Peyer's patch (tissue), 4 donors: ENCODE results near the gene ENPP5. TPM values are rescaled to one million over a fixed set of nuclear protein-coding genes. Genes with fewer than 3 reads are reported as not detected.
"Not testable (repeated sequence)": the region's sequence is repeated elsewhere in the genome, so short reads cannot be mapped to it uniquely, and the experiment has no call there.

ENCODE experiments used
- DNase-seq, 3 donors: peaks; one replicate each; pipeline ENCODE4 v3.0.0-alpha.2; 2017 to 2019
- H3K27ac ChIP-seq, 4 donors: fragments of 200-600 bp; sonication (generic); one replicate each; pipeline ENCODE4 v1.5.1; 2016 to 2019
- H3K27me3 ChIP-seq, 2 donors: fragments of 200-600 bp; sonication (generic); one replicate each; pipeline ENCODE4 v1.5.1; 2019
- H3K36me3 ChIP-seq, 3 donors: fragments of 200-600 bp; sonication (generic); one replicate each; pipeline ENCODE4 v1.5.1; 2016 to 2019
- H3K4me1 ChIP-seq, 4 donors: fragments of 200-600 bp; sonication (generic); one replicate each; pipeline ENCODE4 v1.5.1; 2016 to 2019
- H3K4me3 ChIP-seq, 4 donors: fragments of 200-600 bp; sonication (generic); 1 replicate in 3 of 4; 2 replicates in 1 of 4; pipeline ENCODE4 v1.5.1; 2016 to 2019; ENCODE audit warnings: mild to moderate bottlenecking in 1 of 4
- H3K9me3 ChIP-seq, 4 donors: fragments of 200-600 bp; sonication (generic); one replicate each; pipeline ENCODE4 v1.5.1; 2016 to 2019; ENCODE audit warnings: mild to moderate bottlenecking in 1 of 4
- POLR2A ChIP-seq, 2 donors: fragments of 450-650 bp; IDR thresholded peaks; one replicate each; pipeline ENCODE4 v1.5.1; 2017; ENCODE audit warnings: antibody characterized with exemption in 2 of 2, mild to moderate bottlenecking in 2 of 2, moderate library complexity in 2 of 2
- total RNA-seq, 4 donors: library from RNA; depleted of rRNA; stranded (reverse); fragments of >200 nt; gene quantifications; one replicate each; pipeline ENCODE4 v1.1.0, GENCODE V29; 2016
- TF ChIP-seq, protein P1 (sequence below), 6 experiments: fragments of 450-650 bp in 4 of 6; fragments of 200-600 bp in 2 of 6; sonication (generic) in 1 of 6; IDR thresholded peaks; one replicate each; pipeline ENCODE4 v1.5.1; 2017 to 2019; ENCODE audit warnings: antibody characterized with exemption in 6 of 6, mild to moderate bottlenecking in 3 of 6, moderate library complexity in 1 of 6

Gene ENPP5
- total RNA-seq, 4 donors from 2014 or later = 1.1 to 5.1 (median 2.3) TPM

DNA sequence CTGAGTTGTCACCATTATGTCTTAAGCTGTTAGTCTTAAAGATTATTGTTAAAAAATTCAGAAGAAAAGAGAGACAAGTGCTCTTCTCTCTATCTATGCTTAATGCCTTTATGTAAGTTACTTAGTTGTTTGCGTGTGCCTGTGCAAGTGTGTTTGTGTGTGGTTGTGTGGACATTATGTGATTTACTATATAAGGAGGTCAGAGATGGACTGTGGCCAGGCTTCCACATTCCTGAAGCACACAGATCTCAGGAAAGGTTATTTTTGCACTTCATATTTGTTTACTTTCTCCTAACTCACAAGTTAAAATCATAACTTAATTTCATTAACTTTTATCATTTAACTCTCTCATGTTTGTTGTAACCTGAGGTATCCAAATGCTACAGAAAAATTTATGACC lies 26.5 kb downstream of the ENPP5 start:
- H3K36me3 ChIP-seq = peaks cover 0 to 14% (median 0%) of the 10 kb centered on the region in 3 donors
- no peaks in the 10 kb centered on the region for H3K4me1 ChIP-seq
- no peak for DNase-seq
- H3K9me3 ChIP-seq = no peaks in the 10 kb centered on the region
- no peak overlapping the region for H3K4me3 ChIP-seq
- no peak overlapping the region for H3K27ac ChIP-seq
- no peak for TF ChIP-seq POLR2A (IDR thresholded peaks at IDR 0.05)
- TF ChIP-seq, protein P1, sequence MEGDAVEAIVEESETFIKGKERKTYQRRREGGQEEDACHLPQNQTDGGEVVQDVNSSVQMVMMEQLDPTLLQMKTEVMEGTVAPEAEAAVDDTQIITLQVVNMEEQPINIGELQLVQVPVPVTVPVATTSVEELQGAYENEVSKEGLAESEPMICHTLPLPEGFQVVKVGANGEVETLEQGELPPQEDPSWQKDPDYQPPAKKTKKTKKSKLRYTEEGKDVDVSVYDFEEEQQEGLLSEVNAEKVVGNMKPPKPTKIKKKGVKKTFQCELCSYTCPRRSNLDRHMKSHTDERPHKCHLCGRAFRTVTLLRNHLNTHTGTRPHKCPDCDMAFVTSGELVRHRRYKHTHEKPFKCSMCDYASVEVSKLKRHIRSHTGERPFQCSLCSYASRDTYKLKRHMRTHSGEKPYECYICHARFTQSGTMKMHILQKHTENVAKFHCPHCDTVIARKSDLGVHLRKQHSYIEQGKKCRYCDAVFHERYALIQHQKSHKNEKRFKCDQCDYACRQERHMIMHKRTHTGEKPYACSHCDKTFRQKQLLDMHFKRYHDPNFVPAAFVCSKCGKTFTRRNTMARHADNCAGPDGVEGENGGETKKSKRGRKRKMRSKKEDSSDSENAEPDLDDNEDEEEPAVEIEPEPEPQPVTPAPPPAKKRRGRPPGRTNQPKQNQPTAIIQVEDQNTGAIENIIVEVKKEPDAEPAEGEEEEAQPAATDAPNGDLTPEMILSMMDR (IDR thresholded peaks at IDR 0.05) = no peak
- no peaks in the 10 kb centered on the region for H3K27me3 ChIP-seq

DNA sequence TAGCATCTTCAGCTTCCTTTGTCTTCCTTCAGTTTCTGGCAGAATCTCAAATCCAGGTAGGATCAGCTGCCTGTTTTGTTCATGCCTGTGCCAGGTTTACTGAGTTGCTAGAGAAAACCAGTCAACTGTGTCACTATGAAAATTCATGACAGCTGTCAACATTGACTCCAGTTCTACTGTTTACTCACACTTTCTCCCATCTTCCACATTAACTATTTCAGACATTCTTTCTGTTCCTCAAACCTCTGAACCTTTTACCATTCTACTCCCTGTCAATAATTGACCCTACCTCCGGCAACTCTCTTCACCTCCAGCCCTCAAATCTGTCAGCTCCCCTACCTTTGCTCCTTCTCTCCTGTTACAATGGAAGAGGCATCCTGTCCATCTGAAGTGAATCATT lies 32.5 kb downstream of the ENPP5 start:
- Histone ChIP-seq H3K4me1 (no peaks in the 10 kb centered on the region), H3K27me3 (no peaks in the 10 kb centered on the region), H3K27ac (no peak overlapping the region), H3K36me3 (peaks cover 0 to 9% (median 0%) of the 10 kb centered on the region in 3 donors), H3K4me3 (no peak overlapping the region), H3K9me3 (no peaks in the 10 kb centered on the region)
- no peak for DNase-seq
- TF ChIP-seq, protein P1 (IDR thresholded peaks at IDR 0.05) = no peak
- TF ChIP-seq POLR2A (IDR thresholded peaks at IDR 0.05) = no peak

DNA sequence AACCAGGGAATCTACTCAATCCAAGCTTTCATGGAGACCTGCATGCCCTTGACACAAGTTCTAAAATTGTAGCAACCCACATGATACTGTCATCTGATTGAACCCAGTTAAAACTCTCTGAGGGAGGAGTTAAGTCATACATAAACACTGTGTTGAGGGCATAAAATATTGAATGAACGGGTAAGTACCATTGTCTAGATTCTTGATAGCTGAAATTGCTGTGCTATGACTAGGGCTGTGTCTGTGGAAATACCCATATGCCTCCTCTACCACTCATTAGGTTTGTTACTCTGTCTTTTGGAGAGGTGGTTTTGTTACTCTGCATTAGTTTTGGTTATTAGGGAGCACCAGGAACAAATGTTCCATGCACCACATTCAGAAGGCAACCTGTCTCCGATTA lies 33.4 kb downstream of the ENPP5 start:
- DNase-seq = no peak
- Histone ChIP-seq H3K27ac (no peak overlapping the region), H3K4me3 (no peak overlapping the region), H3K9me3 (no peaks in the 10 kb centered on the region), H3K36me3 (peaks cover 0 to 6% (median 0%) of the 10 kb centered on the region in 3 donors), H3K4me1 (no peaks in the 10 kb centered on the region), H3K27me3 (no peaks in the 10 kb centered on the region)
- no peak for TF ChIP-seq POLR2A (IDR thresholded peaks at IDR 0.05)
- TF ChIP-seq, protein P1 (IDR thresholded peaks at IDR 0.05) = no peak

DNA sequence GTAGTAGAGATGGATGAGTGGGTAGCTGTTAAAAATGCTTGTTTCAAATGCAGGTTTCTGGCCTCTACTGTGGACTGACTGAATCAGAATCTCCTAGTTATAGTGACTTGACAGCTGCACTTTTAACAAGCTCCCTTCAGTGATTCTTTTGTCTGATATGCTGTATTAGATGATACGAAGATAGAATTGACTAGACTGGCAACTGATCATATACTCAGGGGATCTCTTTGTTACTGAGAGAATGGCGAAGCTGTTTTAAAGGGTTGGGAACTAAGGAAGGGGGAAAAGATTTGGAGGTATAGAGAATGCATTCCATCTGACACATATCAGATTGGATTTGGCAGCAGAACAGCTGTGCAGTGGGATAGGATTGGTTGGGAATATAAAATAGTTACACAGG lies 33.9 kb downstream of the ENPP5 start:
- Histone ChIP-seq H3K4me1 (no peaks in the 10 kb centered on the region), H3K27ac (no peak overlapping the region), H3K36me3 (peaks cover 0 to 4% (median 0%) of the 10 kb centered on the region in 3 donors), H3K4me3 (no peak overlapping the region), H3K27me3 (no peaks in the 10 kb centered on the region), H3K9me3 (no peaks in the 10 kb centered on the region)
- no peak for DNase-seq
- TF ChIP-seq, protein P1 (IDR thresholded peaks at IDR 0.05) = no peak
- TF ChIP-seq POLR2A (IDR thresholded peaks at IDR 0.05) = no peak

DNA sequence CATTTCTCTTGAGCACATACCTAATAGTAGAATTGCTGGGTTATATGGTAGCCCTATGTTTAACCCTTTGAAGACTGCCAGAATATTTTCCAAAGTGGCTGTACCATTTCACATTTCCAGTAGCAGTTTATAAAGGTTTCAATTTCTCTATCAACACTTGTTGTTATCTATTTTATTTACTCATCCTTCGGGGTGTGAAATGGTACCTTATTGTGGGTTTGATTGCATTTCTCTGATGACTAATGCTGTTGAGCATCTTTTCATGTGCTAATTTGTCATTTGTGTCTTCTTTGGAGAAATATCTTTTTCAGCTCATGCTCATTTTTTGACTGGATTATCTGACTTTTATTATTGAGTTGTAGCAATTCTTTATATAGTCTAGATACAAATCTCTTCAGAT lies 35.6 kb downstream of the ENPP5 start:
- H3K4me1 ChIP-seq = no peaks in the 10 kb centered on the region
- H3K4me3 ChIP-seq = no peak overlapping the region
- H3K27me3 ChIP-seq = no peaks in the 10 kb centered on the region
- no peak for DNase-seq
- TF ChIP-seq POLR2A (IDR thresholded peaks at IDR 0.05) = no peak
- TF ChIP-seq, protein P1 (IDR thresholded peaks at IDR 0.05) = no peak
- H3K27ac ChIP-seq = no peak overlapping the region
- no peaks in the 10 kb centered on the region for H3K9me3 ChIP-seq
- H3K36me3 ChIP-seq = no peaks in the 10 kb centered on the region

DNA sequence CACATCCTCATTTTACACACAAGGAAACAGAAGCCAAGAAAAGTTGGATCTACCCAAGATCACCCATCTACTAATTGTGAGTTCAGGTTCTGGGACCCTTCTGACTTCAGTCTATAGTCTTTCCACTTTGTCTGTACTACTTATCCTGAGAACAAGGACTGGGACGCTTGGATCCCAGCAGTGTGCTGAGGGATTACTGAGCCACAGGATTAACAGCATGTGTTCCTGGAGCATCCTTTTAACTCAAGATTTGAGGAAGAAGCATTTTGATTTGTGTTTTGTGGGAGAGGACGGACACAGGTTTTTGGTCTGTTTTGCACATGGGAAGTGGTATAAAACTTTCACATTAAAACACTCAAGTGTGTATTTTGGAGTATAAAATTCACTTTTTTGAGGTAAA lies 36.6 kb downstream of the ENPP5 start:
- H3K4me1 ChIP-seq = no peaks in the 10 kb centered on the region
- H3K9me3 ChIP-seq = no peaks in the 10 kb centered on the region
- no peak overlapping the region for H3K4me3 ChIP-seq
- no peaks in the 10 kb centered on the region for H3K36me3 ChIP-seq
- DNase-seq = no peak
- no peak overlapping the region for H3K27ac ChIP-seq
- H3K27me3 ChIP-seq = no peaks in the 10 kb centered on the region
- no peak for TF ChIP-seq POLR2A (IDR thresholded peaks at IDR 0.05)
- TF ChIP-seq, protein P1 (IDR thresholded peaks at IDR 0.05) = no peak

DNA sequence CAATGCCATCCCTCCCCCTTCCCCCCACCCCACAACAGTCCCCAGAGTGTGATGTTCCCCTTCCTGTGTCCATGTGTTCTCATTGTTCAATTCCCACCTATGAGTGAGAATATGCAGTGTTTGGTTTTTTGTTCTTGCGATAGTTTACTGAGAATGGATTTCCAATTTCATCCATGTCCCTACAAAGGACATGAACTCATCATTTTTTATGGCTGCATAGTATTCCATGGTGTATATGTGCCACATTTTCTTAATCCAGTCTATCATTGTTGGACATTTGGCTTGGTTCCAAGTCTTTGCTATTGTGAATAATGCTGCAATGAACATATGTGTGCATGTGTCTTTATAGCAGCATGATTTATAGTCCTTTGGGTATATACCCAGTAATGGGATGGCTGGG lies 39.5 kb downstream of the ENPP5 start:
- H3K9me3 ChIP-seq, H3K4me3 ChIP-seq, H3K27me3 ChIP-seq, DNase-seq, H3K4me1 ChIP-seq, H3K36me3 ChIP-seq, H3K27ac ChIP-seq: not testable (repeated sequence)
